G401.6 (cell line): Measurements from ENCODE around the gene NPIPA3.
"Not testable (repeated sequence)": the region's sequence is repeated elsewhere in the genome, so short reads cannot be mapped to it uniquely, and the experiment has no call there.

Source experiments
- FAIRE-seq: peaks from 2 replicates; lab custom pipeline; 2012; peaks lifted over from hg19 to GRCh38; lab: Jason Lieb, UNC

Gene NPIPA3

GRCh38 chr16:14742273-14743128 is 39.3 kb downstream of the NPIPA3 start, which contains the start of gene NPIPA2:
TSS of gene NPIPA2 (plus strand) at chr16:14742533. CDS start at chr16:14748066, 5,533 bp downstream.
- not testable (repeated sequence) for FAIRE-seq

- not testable (repeated sequence) for FAIRE-seq
Measured at GRCh38 chr16:14773654-14774053, 70.4 kb downstream of the NPIPA3 start.

GRCh38 chr16:14775624-14776023 is 72.4 kb downstream of the NPIPA3 start:
- not testable (repeated sequence) for FAIRE-seq
